HG02970 (cell line): Measurements from ENCODE around the gene OR2M3.
"Not testable (repeated sequence)": the region's sequence is repeated elsewhere in the genome, so short reads cannot be mapped to it uniquely, and the experiment has no call there.

ENCODE experiments used
- ATAC-seq: cut with Tn5 transposase; IDR thresholded peaks from one replicate; pipeline ENCODE4 v1.9.1; 2021; ENCODE audit warnings: mild to moderate bottlenecking, moderate library complexity, moderate number of reproducible peaks; ENCODE audit not compliant: unreplicated experiment, low FRiP score

OR2M3 gene

GRCh38 chr1:248196965-248197364, at the start of gene OR2M3:
Gene OR2M3, plus strand, starts transcription at chr1:248197265. Its CDS starts 5,803 bp downstream, at chr1:248203068.
- ATAC-seq: no peak

- no peak for ATAC-seq
Observed at GRCh38 chr1:248152056-248152827, 44.8 kb upstream of the OR2M3 start.

GRCh38 chr1:248155927-248156326, 41.1 kb upstream of the OR2M3 start:
- ATAC-seq: no peak

- ATAC-seq: no peak
Observed at GRCh38 chr1:248158758-248159157, 38.3 kb upstream of the OR2M3 start.

GRCh38 chr1:248164031-248164430, 33.0 kb upstream of the OR2M3 start:
- ATAC-seq: no peak

GRCh38 chr1:248165186-248165585, 31.9 kb upstream of the OR2M3 start:
- no peak for ATAC-seq

GRCh38 chr1:248174521-248174920, 22.5 kb upstream of the OR2M3 start, which contains the start of gene OR2M2:
Gene OR2M2, plus strand, starts transcription at chr1:248174821. Its CDS starts 5,165 bp downstream, at chr1:248179986.
- ATAC-seq: no peak

GRCh38 chr1:248183996-248184395, 13.1 kb upstream of the OR2M3 start:
- no peak for ATAC-seq

GRCh38 chr1:248187363-248187762, 9.7 kb upstream of the OR2M3 start:
- ATAC-seq: no peak

- no peak for ATAC-seq
Observed at GRCh38 chr1:248189026-248189425, 8.0 kb upstream of the OR2M3 start.

GRCh38 chr1:248194117-248194516, 2.9 kb upstream of the OR2M3 start:
- no peak for ATAC-seq

- ATAC-seq: no peak
Observed at GRCh38 chr1:248215880-248216279, 18.8 kb downstream of the OR2M3 start.

GRCh38 chr1:248225537-248225936, 28.5 kb downstream of the OR2M3 start:
- no peak for ATAC-seq

GRCh38 chr1:248229360-248229908, 32.4 kb downstream of the OR2M3 start:
- ATAC-seq: no peak

- ATAC-seq: no peak
Observed at GRCh38 chr1:248231117-248231516, 34.1 kb downstream of the OR2M3 start, which contains the start of gene OR2M4. Gene OR2M4, plus strand, starts transcription at chr1:248231417. Its CDS starts 7,512 bp downstream, at chr1:248238929.

- ATAC-seq: no peak
Observed at GRCh38 chr1:248239478-248239877, 42.4 kb downstream of the OR2M3 start.

- peak; percentile 85 for ATAC-seq
Observed at GRCh38 chr1:248243204-248243603, 46.1 kb downstream of the OR2M3 start.

GRCh38 chr1:248259309-248259708, 62.2 kb downstream of the OR2M3 start:
- not testable (repeated sequence) for ATAC-seq
